ENCODE data around the gene TNS1.

TNS1 gene

GRCh38 chr2:217843324-217843723, 159.5 kb downstream of the TNS1 start:
- DNase-seq: no peak

DNA sequence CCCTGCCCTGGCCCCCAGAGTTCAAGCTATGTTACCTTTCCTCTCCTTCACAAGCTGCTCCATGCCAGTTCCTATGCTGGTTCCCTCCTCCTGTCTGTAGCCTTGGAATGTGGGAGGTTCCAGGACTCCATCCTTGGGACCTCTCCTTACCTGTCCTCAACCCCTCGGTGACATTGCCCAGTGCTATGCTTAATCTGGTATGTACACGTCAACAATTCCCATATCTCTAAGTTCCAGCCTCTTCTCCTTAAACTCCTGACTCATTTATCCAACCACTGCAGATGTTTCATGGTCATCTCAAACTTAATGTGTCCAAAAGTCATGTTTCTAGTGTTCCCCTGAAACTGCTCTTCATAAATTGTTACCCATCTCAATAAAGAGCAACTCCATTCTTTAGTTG, 160.8 kb downstream of the TNS1 start:
- no peak for DNase-seq

DNA sequence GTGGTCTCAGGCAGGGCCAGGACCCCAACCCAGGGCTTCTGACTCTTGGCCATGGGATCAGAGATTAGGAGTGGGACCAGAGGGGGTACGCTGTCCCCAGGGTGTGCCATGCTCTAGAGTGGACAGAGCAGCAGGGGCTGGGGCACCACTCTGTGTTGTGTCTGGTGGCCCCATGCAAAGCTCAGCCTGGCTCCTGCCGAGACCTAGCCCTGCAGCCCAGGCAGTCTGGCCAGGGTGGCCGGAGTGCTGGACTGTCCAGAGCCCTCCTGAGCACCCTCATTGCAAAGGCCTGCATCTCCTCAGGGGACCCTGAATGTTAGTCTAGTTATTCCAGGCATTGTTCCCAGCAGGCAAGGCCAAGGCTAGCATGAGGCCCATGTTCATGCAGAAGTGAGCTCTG, 162.3 kb downstream of the TNS1 start:
- no peak for DNase-seq

DNA sequence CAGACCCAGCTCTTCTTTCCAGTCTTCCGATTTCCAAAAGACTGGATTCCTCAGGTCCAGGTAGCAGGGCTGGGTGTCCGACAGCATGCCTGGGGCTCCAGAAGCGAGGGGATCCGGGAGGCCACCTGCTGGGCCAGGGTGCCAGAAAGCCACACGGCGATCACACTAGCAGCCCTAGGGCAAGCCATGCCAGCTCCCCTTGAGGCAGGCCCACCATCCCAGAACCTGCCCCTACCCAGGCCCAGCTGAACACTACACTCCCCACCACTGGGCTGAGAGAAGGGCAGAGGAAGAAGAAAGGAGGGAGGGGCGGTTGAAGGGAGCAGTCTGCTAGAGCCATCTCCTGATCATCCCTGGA, 163.1 kb downstream of the TNS1 start:
- no peak for DNase-seq

- DNase-seq: no peak
Observed at GRCh38 chr2:217839073-217839749, 163.6 kb downstream of the TNS1 start.

GRCh38 chr2:217838409-217838831, 164.4 kb downstream of the TNS1 start:
- no peak for DNase-seq

GRCh38 chr2:217837530-217837929, 165.3 kb downstream of the TNS1 start:
- no peak for DNase-seq

GRCh38 chr2:217836901-217837491, 165.8 kb downstream of the TNS1 start:
- no peak for DNase-seq

GRCh38 chr2:217835931-217836891, 166.6 kb downstream of the TNS1 start:
- no peak for DNase-seq

- no peak for DNase-seq
Observed at GRCh38 chr2:217834744-217835513, 167.9 kb downstream of the TNS1 start.

GRCh38 chr2:217834057-217834620, 168.7 kb downstream of the TNS1 start:
- no peak for DNase-seq

DNA sequence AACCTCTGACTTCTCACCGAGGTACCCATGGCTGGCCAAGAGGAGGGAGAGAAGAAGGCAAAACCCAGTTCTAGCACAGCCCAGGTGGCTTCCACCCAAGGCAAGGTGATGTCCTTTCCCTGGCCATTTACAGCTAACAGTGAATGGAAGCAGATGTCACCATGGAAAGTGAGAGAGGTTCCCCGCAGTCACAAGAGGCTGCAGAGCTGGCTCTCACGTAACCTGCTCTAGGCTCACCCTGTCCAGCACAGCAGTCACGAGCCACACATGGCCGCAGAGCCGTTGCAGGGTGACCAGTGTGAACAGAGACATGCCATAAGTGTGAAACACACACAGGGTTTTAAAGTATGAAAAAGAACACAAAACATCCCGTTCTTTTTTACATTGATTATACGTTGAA, 169.4 kb downstream of the TNS1 start:
- DNase-seq: no peak

DNA sequence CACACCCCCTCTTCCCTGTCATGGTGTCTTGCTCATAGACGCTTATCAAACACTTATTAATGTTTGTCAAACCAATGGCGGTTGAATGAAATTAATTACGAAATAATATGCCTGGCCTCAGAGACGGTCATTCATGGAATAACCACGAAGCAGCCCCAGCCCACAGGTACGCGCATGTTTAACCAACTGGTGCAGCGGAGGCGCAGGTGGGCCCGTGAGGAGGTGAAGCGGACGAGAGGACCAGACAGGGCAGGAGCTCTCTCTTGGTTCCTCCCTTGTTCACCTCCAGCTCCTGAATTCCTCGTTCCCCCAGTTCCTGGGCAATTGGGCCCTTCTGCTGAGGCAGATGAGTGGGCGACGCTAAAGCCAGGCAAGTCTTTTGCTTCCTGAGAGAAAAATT, 169.8 kb downstream of the TNS1 start:
- no peak for DNase-seq

DNA sequence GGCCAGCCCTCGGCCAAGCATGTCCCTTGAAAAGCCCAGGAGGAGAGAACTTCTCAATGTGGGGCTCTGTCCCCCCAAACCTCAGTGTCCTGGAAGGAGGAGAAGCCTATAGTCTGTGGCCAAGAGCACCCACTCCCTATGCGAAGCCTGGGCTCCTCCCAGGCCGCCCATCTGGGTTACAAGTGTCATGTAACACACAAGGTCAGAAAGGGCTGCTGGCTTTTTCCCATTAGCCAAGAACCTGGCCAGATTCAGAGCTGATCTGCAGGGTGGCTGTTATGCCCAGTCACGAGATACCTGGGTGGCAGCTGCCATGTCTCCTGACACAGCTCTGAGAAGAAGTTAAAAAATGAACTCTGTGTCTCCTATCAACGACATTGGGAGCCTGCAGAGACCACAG, 170.7 kb downstream of the TNS1 start:
- DNase-seq: no peak

GRCh38 chr2:217831306-217831705, 171.5 kb downstream of the TNS1 start:
- no peak for DNase-seq

DNA sequence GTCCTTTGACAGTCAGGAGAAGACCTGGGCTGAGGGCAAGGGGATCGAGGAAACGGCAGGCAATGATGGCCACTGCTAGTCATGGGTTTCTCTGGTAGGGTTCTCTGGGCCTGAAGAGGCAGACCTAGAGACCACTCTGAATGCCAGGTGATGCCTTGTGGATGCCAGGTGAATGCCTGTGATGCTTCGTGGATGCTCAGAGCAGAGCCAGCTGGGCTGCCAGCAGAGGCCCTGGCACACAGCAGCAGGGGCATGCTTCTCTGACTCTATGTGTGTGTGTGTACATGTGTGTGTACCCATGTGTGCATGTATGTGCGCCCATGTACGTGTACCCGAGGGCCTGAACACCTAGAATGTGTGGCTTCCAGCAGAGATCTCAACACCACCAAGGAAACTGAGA, 172.0 kb downstream of the TNS1 start:
- no peak for DNase-seq

DNA sequence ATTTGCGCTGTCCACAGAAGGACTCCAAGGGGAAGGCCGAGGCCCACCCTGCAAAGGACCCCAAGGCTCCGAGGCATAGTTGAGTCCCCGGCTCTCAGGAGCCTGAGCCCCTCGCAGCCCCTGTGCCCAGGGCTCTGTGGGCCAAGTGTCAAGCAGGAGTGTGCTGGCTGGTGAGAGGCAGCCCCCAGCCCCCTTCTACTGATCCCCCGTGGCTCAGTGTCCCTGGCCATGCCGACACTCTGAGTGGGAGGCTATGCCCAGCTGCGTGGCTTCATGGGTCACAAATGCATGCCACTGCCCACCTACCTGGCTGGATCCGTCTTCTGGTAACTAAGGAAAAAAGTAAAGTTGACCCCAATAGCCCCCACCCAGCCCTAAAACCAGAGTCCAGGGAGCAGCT, 172.7 kb downstream of the TNS1 start:
- DNase-seq: no peak

GRCh38 chr2:217829420-217829819, 173.4 kb downstream of the TNS1 start:
- no peak for DNase-seq

- no peak for DNase-seq
Observed at GRCh38 chr2:217828336-217828735, 174.5 kb downstream of the TNS1 start.

DNA sequence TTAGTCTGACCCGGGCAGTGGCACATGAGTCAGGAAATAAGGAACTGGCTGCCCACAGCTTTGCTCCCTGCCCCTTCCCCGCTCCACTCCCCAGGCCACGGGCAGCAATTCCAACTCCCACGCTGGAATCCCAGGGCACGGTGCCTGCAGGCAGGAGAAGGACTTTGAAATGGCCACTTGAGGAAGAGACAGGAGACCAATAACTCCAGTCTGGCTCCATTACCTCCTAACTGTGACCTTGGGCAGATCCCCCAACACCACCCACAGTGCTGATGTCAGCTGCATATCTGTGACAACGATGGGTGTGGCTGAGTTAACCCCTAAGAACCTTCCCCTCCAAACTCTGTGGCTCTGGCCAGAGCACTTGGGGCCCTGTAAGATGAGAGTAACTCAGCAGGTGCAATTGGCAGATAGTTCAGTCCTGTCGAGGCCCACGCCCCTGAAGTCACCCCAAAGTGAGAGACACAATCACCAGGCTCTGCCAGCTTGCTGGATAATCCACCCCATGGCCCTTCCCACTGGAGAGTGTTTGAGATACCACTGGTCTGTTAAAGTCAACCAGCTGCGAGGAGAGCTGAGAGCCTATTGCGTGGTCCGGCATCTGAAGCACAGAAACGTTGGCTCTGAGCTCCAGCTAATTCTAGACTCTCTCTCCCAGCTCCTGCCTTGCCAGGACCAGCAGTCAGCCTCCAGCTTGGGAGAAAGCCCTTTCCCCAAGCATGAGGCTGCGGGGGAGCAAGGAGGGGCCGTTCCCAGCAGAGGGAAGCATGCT, 175.2 kb downstream of the TNS1 start:
- no peak for DNase-seq

- DNase-seq: no peak
Observed at GRCh38 chr2:217826991-217827390, 175.8 kb downstream of the TNS1 start.

DNA sequence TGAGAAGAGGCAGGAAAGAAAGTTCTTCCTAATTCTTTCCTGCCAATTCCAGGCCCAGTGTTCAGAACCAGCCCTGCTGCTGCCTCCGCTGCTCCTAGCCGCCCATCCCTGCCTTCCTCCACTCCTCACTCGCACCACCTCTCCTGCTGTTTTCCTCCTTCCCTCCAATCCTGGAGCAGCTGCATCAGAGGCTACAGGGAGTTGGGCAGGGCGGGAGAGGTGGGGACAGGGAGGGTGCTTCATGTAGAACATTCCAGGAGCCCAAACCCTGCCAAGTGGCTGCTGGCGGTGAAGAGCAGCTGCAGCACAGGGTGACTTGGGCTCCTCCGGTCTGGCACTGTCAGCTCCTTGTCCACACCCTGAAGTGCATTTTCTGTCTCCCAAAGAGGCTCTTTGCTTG, 176.3 kb downstream of the TNS1 start:
- DNase-seq: no peak
